OCI-M2 (cell line): ENCODE data around the gene GRID1.

Experiments
- DNase-seq: peaks from one replicate; lab custom pipeline; 2025; ENCODE audit not compliant: unreplicated experiment; lab: John Stamatoyannopoulos, UW

GRID1 gene

DNA sequence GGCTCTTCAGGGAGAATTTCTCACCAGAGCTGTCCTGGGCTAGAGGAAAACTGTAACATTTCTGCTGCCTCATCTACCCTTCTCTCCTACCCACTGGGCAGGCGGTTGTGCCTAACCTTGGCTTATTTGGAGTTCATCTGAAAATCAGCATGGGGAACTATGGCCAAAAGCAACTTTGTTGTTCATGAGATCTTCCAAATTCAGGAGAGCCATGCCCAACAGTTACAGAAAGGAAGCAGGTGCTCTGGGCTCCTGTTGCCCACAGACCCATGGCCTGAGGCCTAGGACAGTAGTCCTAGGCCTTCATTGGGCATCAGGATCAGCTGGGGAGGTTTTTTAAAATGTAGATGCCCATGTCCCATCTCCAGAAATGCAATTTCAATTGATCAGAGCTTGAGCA lies 85.2 kb downstream of the GRID1 start:
- no peak for DNase-seq

DNA sequence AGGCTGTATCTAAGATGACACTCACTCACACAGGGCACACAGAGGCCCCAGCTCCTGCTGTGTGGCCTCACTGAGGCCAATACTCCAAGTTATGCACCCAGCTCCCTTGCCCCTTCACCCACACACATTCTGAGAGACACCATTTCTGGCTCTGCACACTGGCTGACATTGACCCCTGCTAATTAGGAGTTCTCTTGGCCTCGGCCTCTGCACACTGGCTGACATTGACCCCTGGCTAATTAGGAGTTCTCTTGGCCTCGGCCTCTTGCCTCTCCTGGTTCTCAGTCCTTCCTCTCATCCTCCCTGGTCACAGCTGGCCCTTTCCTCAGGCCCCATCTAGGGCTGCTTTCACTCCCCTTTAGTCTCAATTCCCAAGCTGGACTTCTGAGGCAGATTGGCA lies 97.3 kb downstream of the GRID1 start:
- no peak for DNase-seq

DNA sequence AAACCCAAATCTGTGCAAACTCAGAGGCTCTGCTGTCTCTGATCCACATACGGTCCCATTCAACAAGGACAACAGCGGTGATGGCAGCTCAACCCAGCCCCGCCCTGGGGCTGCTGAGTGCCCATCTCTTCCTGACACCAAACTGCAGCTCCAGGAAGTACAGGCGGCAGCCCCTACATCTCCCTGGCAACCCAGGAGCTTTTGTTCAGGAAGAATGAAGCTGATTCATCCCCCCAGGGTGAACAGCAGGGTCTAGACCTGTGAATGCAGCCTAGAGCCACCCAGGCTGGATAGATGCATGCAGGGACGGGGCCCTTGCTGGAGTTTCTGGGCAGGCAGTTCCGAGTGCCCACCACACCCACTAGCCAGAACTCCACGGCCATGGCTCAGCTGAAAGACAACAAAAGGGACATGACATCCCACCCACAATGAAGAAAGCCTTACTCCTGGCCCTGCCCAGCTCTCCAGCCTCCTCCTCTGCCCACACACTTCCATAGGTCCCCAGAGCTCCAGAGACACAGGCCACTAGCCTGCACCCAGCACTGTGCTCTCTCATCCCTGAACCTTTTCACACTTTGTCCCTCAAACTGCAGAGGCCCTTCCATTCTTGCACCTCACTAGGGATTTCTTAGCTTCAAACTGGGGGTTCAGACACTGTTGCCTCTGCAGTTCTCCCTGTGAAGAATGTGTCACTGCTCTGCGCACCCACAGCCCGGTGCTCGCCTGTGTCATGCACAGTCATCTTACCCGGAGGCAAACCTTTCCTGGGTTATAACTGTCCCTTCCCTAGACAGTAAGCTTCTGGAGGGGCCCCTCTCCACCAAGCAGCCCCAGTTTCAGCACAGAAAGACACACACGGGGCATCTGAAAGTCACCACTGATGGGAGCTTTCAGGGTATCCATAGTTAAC lies 99.1 kb downstream of the GRID1 start:
- DNase-seq: no peak

GRCh38 chr10:86266446-86267242 lies 100.0 kb downstream of the GRID1 start:
- DNase-seq: no peak

DNA sequence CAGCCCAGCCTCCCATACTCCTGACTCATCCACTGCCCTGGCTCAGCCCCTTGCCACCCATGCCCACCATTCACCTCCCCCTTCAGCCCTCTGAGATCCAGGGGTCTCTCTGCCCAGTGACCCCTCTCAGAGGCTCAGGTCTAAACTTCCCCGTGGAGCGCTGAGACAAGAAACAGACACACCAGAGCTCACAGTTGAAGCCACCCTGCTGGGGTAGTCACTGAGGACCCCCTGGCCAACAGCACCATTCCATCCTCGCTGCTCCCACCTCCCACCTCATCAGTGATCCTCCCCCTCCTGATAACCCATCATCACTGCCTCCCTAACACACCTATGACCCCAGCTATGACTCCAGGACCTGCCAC lies 100.7 kb downstream of the GRID1 start:
- no peak for DNase-seq

GRCh38 chr10:86265236-86265894 lies 101.2 kb downstream of the GRID1 start:
- DNase-seq: no peak

GRCh38 chr10:86264481-86265231 lies 101.9 kb downstream of the GRID1 start:
- no peak for DNase-seq

DNA sequence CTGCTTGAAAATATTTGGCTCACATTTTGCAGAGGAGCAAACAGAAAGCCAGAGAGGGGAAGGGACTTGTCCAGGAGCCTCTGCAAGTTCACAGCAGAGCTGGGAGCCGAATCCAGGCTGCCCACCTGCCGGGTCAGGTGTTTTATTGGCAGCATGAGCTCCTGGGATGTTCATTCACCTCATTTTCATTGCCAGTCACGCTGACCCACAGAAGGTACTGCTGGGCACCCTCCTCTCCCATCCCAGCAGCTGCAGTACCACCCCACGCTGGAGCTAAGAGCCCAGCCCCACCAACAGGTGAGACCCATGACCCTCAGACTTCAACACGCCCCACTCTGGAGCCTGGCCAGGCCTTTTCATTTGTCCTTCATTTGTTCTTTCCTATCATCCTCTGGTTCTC lies 102.7 kb downstream of the GRID1 start:
- no peak for DNase-seq

DNA sequence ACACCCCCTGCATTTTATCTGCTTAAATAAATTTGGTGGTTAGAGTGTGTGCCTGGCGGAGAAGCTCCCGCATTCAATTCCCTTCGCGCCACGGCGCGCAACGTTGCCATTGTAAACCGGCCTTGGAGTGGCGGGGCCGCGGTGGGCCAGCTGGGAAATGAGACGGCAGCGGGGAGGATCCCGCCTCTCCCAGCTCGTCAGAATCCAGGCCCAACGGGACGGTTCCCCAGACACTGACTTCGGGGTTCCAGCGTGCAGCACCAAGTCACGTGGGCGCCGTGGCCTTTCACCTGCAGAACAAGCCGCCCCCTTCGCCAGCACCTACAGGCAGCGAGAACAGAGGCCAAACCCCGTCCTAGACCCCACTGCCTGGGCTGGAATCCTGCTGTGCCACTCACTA lies 103.4 kb downstream of the GRID1 start:
- DNase-seq: no peak

GRCh38 chr10:86262688-86263181 lies 103.9 kb downstream of the GRID1 start:
- no peak for DNase-seq

- no peak for DNase-seq
Observed at GRCh38 chr10:86261941-86262687, 104.5 kb downstream of the GRID1 start.

GRCh38 chr10:86261470-86261869 lies 105.1 kb downstream of the GRID1 start:
- no peak for DNase-seq

GRCh38 chr10:86260564-86260963 lies 106.0 kb downstream of the GRID1 start:
- no peak for DNase-seq

DNA sequence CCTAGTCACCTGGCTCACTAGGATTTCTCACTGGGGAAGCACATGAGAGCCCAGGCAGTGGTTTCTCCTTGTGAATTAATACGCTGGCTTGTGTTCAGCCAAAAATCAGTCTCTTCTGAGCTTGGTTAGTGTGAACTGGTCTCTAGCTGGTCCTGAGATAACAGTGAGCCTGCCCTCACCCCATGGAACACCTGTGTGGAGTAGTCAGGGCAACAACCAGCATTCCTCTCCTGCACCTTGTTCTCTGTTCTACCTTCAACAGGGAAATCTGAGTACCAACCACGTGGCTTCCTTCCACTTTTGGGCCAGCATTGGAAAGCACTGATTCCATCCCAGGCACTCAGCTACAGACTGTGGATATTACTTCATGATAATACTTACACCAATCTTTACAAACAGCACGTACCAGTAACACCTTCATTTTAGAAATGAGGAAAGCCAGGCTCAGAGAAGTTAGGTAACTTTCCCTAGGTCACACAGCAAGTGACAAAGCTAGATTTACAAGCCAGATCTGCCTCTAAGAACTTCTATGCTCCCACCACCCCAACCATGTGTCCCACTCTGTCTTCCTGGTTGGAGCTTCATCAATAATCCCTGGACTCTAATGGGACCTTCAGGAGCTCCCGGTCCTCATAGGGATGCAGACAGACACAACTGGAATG lies 106.6 kb downstream of the GRID1 start:
- DNase-seq: no peak

DNA sequence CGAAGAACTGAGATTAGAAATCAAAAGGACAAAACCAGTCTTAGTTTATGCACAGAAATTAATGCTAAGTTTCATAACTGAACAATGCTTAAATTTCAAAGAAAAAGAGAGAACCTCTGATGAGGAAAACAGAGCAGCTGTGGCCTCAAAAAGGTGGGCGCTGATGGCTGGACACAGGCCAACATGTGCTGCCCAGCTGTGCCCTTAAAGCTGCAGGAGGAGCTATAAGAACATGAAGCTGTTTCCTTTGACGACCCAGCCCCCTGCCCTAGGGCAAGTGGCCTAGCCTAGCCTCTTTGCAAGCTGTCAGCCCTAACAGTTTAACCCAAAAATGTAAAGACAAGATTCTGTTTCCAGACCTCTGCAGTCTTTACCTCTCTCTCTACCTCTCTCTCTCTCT lies 107.7 kb downstream of the GRID1 start:
- DNase-seq: no peak

GRCh38 chr10:86258499-86258898 lies 108.1 kb downstream of the GRID1 start:
- no peak for DNase-seq

DNA sequence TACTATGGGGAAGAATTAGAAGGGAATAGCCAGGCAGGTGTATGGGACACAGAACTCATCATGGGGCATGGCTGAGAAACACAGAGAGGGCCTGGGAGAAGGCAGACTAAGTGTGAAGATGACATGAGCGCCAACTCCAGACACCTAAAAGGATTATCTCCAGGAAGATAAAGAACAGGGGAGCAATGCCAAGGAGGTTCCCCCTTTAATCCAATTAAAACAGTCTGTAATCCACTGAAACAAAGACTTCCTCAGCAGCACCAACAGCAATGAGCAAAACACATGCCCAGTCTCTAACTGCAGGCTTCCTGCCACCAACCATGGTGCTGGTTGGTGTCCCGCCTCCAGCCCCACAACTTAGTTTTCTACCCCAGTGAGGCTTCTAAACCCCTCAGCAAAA lies 108.9 kb downstream of the GRID1 start:
- DNase-seq: no peak

GRCh38 chr10:86256690-86257315 lies 109.8 kb downstream of the GRID1 start:
- no peak for DNase-seq
